Measurements from ENCODE around the gene CPM. TPM values are rescaled to one million over a fixed set of nuclear protein-coding genes. Genes with fewer than 3 reads are reported as not detected.
"Not testable (repeated sequence)": the region's sequence is repeated elsewhere in the genome, so short reads cannot be mapped to it uniquely, and the experiment has no call there.

CPM gene
- total RNA-seq, 1 donor, result 13.2 TPM

DNA sequence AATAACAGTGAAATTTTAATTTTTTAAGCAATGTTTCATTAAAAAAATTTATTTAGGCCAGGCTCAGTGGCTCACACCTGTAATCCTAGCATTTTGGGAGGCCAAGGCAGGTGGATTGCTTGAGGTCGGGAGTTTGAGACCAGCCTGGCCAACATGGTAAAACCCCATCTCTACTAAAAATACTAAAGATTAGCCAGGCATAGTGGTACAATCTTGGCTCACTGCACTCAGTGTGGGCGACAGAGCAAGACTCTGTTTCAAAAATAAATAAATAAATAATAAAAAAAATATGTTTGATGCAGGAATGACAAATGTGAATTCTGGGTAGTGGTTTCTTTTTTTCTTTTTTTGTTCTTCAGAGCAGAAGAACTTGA, 130.6 kb downstream of the CPM start:
- H3K4me3 ChIP-seq (ENCODE audit: low read length); H3K4me1 ChIP-seq (ENCODE audit: insufficient read depth, low read length); H3K27me3 ChIP-seq (ENCODE audit: insufficient read depth, low read length); H3K9me3 ChIP-seq (ENCODE audit: low read depth, low read length): not testable (repeated sequence)

Other genes with a start within 250 kb of the CPM start
- 86.6 TPM for gene NUP107, start 246.2 kb downstream of the CPM start, total RNA-seq
- gene SLC35E3, start 187.0 kb downstream of the CPM start, total RNA-seq, result 1.4 TPM
- 109 TPM for gene MDM2, start 125.0 kb downstream of the CPM start, total RNA-seq